GM23338 (cell line): ENCODE data around the gene PCDHA8. TPM values are rescaled to one million over a fixed set of nuclear protein-coding genes. Genes with fewer than 3 reads are reported as not detected.

Experiments
- ATAC-seq: fragments of 200-7000 bp; cut with Tn5 transposase; 3 replicates; pipeline ENCODE4 v1.9.1; 2020
- DNase-seq: peaks from one replicate; pipeline ENCODE4 v3.0.0-alpha.2; 2015; ENCODE audit warnings: low spot score
- H2AFZ ChIP-seq: fragments of 200-600 bp; sonication (generic); 2 replicates; pipeline ENCODE4 v1.8.0; 2016; ENCODE audit warnings: antibody characterized with exemption, mild to moderate bottlenecking, moderate library complexity
- H3F3A ChIP-seq: fragments of 200-600 bp; sonication (generic); replicated peaks from 2 replicates; pipeline ENCODE4 v1.8.0; 2017; ENCODE audit warnings: antibody characterized with exemption, mixed run types, low read depth
- H3K27ac ChIP-seq: fragments of 200-600 bp; sonication (generic); 2 replicates; pipeline ENCODE4 v1.6.1; 2016; ENCODE audit warnings: low read depth
- H3K27me3 ChIP-seq: fragments of 200-600 bp; sonication (generic); 2 replicates; pipeline ENCODE4 v1.8.0; 2016; ENCODE audit warnings: mild to moderate bottlenecking, mixed run types, moderate library complexity; ENCODE audit not compliant: insufficient read depth
- H3K36me3 ChIP-seq: fragments of 200-600 bp; sonication (generic); 2 replicates; pipeline ENCODE4 v1.8.0; 2016; ENCODE audit warnings: mild to moderate bottlenecking; ENCODE audit not compliant: insufficient read depth
- H3K4me1 ChIP-seq: fragments of 200-600 bp; sonication (generic); 2 replicates; pipeline ENCODE4 v1.8.0; 2016; ENCODE audit warnings: mild to moderate bottlenecking, moderate library complexity; ENCODE audit not compliant: insufficient read depth
- H3K4me2 ChIP-seq: fragments of 200-600 bp; sonication (generic); 2 replicates; pipeline ENCODE4 v1.7.1; 2017; ENCODE audit warnings: mixed run types
- H3K4me3 ChIP-seq: fragments of 200-600 bp; sonication (generic); 2 replicates; pipeline ENCODE4 v1.6.1; 2016; ENCODE audit warnings: mixed run types
- H3K79me2 ChIP-seq: fragments of 200-600 bp; sonication (generic); replicated peaks from 2 replicates; pipeline ENCODE4 v1.8.0; 2017; ENCODE audit warnings: mild to moderate bottlenecking; ENCODE audit not compliant: insufficient read depth
- H3K9me2 ChIP-seq: fragments of 200-600 bp; sonication (generic); 2 replicates; pipeline ENCODE4 v1.8.0; 2017; ENCODE audit not compliant: insufficient read depth
- H4K20me1 ChIP-seq: fragments of 200-600 bp; sonication (generic); replicated peaks from 2 replicates; pipeline ENCODE4 v1.8.0; 2017; ENCODE audit warnings: mild to moderate bottlenecking; ENCODE audit not compliant: insufficient read depth
- H3K27ac Mint-ChIP-seq: 2 replicates; pipeline ENCODE4 v1.8.0; 2020; ENCODE audit warnings: inconsistent platforms, mild to moderate bottlenecking, moderate library complexity, mixed read lengths
- H3K27me3 Mint-ChIP-seq: 3 replicates; pipeline ENCODE4 v1.8.0; 2022; ENCODE audit warnings: low read depth, mild to moderate bottlenecking, moderate library complexity, mixed read lengths, inconsistent platforms; ENCODE audit not compliant: insufficient read depth, poor library complexity
- H3K36me3 Mint-ChIP-seq: 3 replicates; pipeline ENCODE4 v1.8.0; 2021; ENCODE audit warnings: low read depth, mild to moderate bottlenecking, inconsistent platforms, moderate library complexity, mixed read lengths
- H3K4me1 Mint-ChIP-seq: 3 replicates; pipeline ENCODE4 v1.8.0; 2020; ENCODE audit warnings: mild to moderate bottlenecking, inconsistent platforms, mixed read lengths
- H3K4me3 Mint-ChIP-seq: 3 replicates; pipeline ENCODE4 v1.8.0; 2021; ENCODE audit warnings: moderate library complexity, mild to moderate bottlenecking, inconsistent platforms, mixed read lengths
- H3K9me3 Mint-ChIP-seq: 3 replicates; pipeline ENCODE4 v1.8.0; 2020; ENCODE audit warnings: moderate library complexity, mild to moderate bottlenecking, inconsistent platforms, mixed read lengths
- EZH2 ChIP-seq: fragments of 200-600 bp; sonication (generic); IDR thresholded peaks from one replicate; pipeline ENCODE4 v1.8.0; 2017; ENCODE audit warnings: antibody characterized with exemption, mild to moderate bottlenecking, low read depth; ENCODE audit not compliant: unreplicated experiment
- JUNB ChIP-seq: IDR thresholded peaks from one replicate; pipeline ENCODE4 v1.6.1; 2016; ENCODE audit warnings: antibody characterized with exemption; ENCODE audit not compliant: unreplicated experiment
- NANOG ChIP-seq: IDR thresholded peaks from 2 replicates; pipeline ENCODE4 v1.6.1; 2016; ENCODE audit warnings: antibody characterized with exemption, borderline replicate concordance
- POLR2AphosphoS5 ChIP-seq: IDR thresholded peaks from 2 replicates; pipeline ENCODE4 v1.6.1; 2016; ENCODE audit warnings: antibody characterized with exemption, low read depth
- REST ChIP-seq: IDR thresholded peaks from one replicate; pipeline ENCODE4 v1.6.1; 2018; ENCODE audit warnings: antibody characterized with exemption; ENCODE audit not compliant: unreplicated experiment
- polyA plus RNA-seq: library from polyadenylated mRNA; unstranded; fragments of >200 nt; fragmentation: Nextera tagmentation; extraction: Ambion mirVana; gene quantifications from 2 replicates; pipeline ENCODE4 v1.2.1, GENCODE V29; 2016
- total RNA-seq: library from RNA; depleted of rRNA; stranded (reverse); fragments of >200 nt; shearing (Covaris generic); gene quantifications from 2 replicates; pipeline ENCODE4 v1.2.3, GENCODE V29; 2014
- TF ChIP-seq, protein P1 (sequence below): IDR thresholded peaks from 2 replicates; pipeline ENCODE4 v1.6.1; 2016; ENCODE audit warnings: antibody characterized with exemption
- TF ChIP-seq, protein P2 (sequence below), 2 experiments: fragments of 200-600 bp in 1 of 2; sonication (generic) in 1 of 2; conservative IDR thresholded peaks; 2 replicates each; pipeline versions ENCODE4 v1.5.1 to v1.6.1; 2016 to 2017; ENCODE audit warnings: antibody characterized with exemption in 2 of 2, low read depth in 2 of 2, mild to moderate bottlenecking in 2 of 2, moderate library complexity in 1 of 2

Gene PCDHA8
- total and polyA plus RNA-seq, 2 experiments from 2014 or later = 0.86 to 3.1 TPM

DNA sequence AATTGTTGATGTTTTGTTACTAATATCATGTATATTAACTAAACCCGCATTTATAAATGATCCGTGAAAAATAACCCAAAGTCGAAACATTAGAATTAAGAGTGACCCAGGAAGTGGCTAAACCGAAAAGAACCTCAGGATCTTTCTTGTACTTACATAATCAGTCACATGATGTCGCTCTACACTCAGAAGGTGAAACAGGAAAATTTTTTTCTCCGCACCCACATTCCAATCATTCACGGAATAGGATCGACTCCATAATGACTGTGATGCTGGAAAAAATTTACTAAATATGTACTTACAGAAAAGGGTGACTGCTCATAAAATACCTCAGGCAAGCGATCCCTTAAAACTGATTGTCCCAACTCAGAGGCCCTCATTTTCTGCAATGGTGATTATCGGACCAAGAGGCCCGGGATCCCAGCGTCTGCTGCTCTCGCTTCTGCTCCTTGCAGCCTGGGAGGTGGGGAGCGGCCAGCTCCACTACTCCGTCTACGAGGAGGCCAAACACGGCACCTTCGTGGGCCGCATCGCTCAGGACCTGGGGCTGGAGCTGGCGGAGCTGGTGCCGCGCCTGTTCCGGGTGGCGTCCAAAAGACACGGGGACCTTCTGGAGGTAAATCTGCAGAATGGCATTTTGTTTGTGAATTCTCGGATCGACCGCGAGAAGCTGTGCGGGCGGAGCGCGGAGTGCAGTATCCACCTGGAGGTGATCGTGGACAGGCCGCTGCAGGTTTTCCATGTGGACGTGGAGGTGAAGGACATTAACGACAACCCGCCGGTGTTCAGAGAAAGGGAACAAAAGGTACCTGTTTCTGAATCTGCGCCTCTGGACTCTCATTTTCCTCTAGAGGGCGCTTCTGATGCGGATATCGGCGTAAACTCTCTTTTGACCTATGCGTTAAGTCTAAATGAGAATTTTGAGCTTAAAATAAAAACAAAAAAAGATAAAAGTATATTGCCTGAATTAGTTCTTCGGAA lies 34.4 kb downstream of the PCDHA8 start, which contains the start of gene PCDHA12:
Gene PCDHA12, plus strand, starts transcription at position 224 of the 981 bp plus-strand sequence. Its CDS starts 165 bp downstream, at position 389.
- peak; percentile 80 for ATAC-seq
- H4K20me1 ChIP-seq = peaks cover 9% of the 10 kb centered on the region; the same call in 1 of the 2 replicates
- H3K4me1 Mint-ChIP-seq = peaks cover 17% of the 10 kb centered on the region; the same call in 2 of the 3 replicates
- H3K4me1 ChIP-seq = peaks cover 15% of the 10 kb centered on the region; the same call in 1 of the 2 replicates
- peak within 1 kb of the TSS; percentile 66 for H3K4me3 ChIP-seq
- H3K9me2 ChIP-seq = no peaks in the 10 kb centered on the region
- peaks cover 3% of the 10 kb centered on the region for H3K27me3 Mint-ChIP-seq
- H3K79me2 ChIP-seq = peaks cover 48% of the 10 kb centered on the region
- H3K27ac ChIP-seq = peak within 1 kb of the TSS; percentile 67; the same call in 1 of the 2 replicates
- peak within 1 kb of the TSS; percentile 98 for H3K27ac Mint-ChIP-seq
- H3K36me3 ChIP-seq = no peaks in the 10 kb centered on the region; the same call in 1 of the 2 replicates
- H3K27me3 ChIP-seq = no peaks in the 10 kb centered on the region
- TF ChIP-seq REST (no peak), NANOG (no peak), EZH2 (no peak), POLR2AphosphoS5 (peak; percentile 40; the same call in 1 of the 2 replicates), JUNB (no peak)
- TF ChIP-seq, protein P1, sequence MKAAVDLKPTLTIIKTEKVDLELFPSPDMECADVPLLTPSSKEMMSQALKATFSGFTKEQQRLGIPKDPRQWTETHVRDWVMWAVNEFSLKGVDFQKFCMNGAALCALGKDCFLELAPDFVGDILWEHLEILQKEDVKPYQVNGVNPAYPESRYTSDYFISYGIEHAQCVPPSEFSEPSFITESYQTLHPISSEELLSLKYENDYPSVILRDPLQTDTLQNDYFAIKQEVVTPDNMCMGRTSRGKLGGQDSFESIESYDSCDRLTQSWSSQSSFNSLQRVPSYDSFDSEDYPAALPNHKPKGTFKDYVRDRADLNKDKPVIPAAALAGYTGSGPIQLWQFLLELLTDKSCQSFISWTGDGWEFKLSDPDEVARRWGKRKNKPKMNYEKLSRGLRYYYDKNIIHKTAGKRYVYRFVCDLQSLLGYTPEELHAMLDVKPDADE = no peak
- TF ChIP-seq, protein P2, sequence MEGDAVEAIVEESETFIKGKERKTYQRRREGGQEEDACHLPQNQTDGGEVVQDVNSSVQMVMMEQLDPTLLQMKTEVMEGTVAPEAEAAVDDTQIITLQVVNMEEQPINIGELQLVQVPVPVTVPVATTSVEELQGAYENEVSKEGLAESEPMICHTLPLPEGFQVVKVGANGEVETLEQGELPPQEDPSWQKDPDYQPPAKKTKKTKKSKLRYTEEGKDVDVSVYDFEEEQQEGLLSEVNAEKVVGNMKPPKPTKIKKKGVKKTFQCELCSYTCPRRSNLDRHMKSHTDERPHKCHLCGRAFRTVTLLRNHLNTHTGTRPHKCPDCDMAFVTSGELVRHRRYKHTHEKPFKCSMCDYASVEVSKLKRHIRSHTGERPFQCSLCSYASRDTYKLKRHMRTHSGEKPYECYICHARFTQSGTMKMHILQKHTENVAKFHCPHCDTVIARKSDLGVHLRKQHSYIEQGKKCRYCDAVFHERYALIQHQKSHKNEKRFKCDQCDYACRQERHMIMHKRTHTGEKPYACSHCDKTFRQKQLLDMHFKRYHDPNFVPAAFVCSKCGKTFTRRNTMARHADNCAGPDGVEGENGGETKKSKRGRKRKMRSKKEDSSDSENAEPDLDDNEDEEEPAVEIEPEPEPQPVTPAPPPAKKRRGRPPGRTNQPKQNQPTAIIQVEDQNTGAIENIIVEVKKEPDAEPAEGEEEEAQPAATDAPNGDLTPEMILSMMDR (conservative IDR thresholded peaks at IDR 0.05; ENCODE audit: low read depth in 2 of 2) = peak; percentile 77 to 87
- no peaks in the 10 kb centered on the region for H3F3A ChIP-seq
- peak within 1 kb of the TSS; percentile 66; the same call in 1 of the 2 replicates for H2AFZ ChIP-seq
- peaks cover 29% of the 10 kb centered on the region for H3K36me3 Mint-ChIP-seq
- peak within 1 kb of the TSS; percentile 50 for H3K4me2 ChIP-seq
- peak; percentile 90 for DNase-seq
- peaks cover 6% of the 10 kb centered on the region; the same call in 1 of the 3 replicates for H3K9me3 Mint-ChIP-seq
- H3K4me3 Mint-ChIP-seq = peak within 1 kb of the TSS; percentile 97
